ENCODE results near the gene MAP3K2.

The MAP3K2 gene

DNA sequence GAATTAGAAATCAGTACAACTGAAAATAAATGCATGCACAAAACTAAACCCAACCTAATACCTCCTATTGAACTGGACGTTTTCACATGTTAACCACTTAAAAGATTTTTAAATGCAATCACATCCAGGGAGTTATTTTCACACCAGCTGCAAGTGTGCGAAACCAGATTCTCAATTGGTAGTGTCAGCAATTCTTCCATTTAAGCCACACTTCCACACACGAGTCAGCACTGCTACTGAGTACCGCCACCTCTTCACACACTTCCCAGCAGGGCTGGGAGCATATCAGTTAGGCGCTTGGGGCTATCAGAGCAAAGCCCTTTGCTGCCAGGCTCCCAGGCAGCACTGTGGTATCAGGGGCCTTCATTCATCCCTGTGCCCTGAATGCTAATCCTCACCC is 108.0 kb downstream of the MAP3K2 start:
- Histone ChIP-seq H3K4me3 (ENCODE audit: low read depth, low read length) (no peak overlapping the region), H3K9me3 (ENCODE audit: control insufficient read depth, low read length) (no peaks in the 10 kb centered on the region), H3K4me1 (no peaks in the 10 kb centered on the region), H3K9ac (no peak overlapping the region), H3K79me2 (peaks cover 4% of the 10 kb centered on the region), H3K36me3 (ENCODE audit: control insufficient read depth, insufficient read depth, low read length) (no peaks in the 10 kb centered on the region), H3K4me2 (ENCODE audit: low read length) (no peak overlapping the region), H2AFZ (no peak overlapping the region), H3K27ac (no peak overlapping the region), H3K27me3 (ENCODE audit: control insufficient read depth, insufficient read depth, low read length) (no peaks in the 10 kb centered on the region)
- TF ChIP-seq, protein P1, sequence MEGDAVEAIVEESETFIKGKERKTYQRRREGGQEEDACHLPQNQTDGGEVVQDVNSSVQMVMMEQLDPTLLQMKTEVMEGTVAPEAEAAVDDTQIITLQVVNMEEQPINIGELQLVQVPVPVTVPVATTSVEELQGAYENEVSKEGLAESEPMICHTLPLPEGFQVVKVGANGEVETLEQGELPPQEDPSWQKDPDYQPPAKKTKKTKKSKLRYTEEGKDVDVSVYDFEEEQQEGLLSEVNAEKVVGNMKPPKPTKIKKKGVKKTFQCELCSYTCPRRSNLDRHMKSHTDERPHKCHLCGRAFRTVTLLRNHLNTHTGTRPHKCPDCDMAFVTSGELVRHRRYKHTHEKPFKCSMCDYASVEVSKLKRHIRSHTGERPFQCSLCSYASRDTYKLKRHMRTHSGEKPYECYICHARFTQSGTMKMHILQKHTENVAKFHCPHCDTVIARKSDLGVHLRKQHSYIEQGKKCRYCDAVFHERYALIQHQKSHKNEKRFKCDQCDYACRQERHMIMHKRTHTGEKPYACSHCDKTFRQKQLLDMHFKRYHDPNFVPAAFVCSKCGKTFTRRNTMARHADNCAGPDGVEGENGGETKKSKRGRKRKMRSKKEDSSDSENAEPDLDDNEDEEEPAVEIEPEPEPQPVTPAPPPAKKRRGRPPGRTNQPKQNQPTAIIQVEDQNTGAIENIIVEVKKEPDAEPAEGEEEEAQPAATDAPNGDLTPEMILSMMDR (IDR thresholded peaks at IDR 0.05), result no peak

DNA sequence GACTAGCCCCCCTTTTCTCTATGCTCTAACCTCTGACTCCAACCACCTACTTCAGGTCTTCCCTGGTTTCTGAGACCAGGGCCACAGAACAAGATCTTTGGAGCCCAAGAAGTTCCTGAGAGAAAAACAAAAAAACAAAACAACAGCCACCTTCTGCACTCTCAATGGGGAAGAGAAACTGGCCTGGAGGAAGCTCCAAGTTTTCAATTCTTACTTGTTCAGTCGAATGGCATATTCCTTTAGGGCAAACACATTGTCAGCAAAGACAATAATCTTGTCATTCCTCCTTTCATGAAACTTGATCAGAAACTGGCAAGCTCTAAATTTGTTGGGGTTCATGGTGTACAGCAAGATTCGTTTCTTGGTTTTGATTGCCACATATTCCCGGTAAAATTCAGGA is 108.8 kb downstream of the MAP3K2 start:
- Histone ChIP-seq H3K79me2 (peaks cover under 1% of the 10 kb centered on the region), H3K4me2 (ENCODE audit: low read length) (no peak overlapping the region), H3K9me3 (ENCODE audit: control insufficient read depth, low read length) (no peaks in the 10 kb centered on the region), H3K4me3 (ENCODE audit: low read depth, low read length) (no peak overlapping the region), H3K9ac (no peak overlapping the region), H3K27ac (no peak overlapping the region), H3K27me3 (ENCODE audit: control insufficient read depth, insufficient read depth, low read length) (no peaks in the 10 kb centered on the region), H2AFZ (no peak overlapping the region), H3K4me1 (no peaks in the 10 kb centered on the region), H3K36me3 (ENCODE audit: control insufficient read depth, insufficient read depth, low read length) (no peaks in the 10 kb centered on the region)
- TF ChIP-seq, protein P1 (IDR thresholded peaks at IDR 0.05), result no peak

DNA sequence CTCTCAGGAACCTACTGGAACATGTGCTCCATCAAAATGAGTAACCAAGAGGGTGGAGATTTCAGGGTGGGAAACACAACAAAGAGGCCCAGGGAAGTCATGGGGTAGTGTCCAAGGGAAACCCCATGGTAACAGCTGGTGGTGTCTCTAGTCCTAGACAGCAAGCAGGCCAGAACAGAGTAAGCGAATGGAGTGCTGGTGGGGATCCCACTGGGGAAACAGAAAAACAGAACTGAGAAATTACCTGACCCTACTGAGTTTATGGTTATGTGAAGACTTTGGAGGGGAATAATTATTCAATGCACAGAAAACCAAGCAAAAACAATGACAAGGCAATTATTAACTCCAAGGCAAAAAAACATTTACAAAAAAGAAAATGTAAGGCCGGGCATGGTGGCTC is 110.7 kb downstream of the MAP3K2 start:
- H3K27ac ChIP-seq, result no peak overlapping the region

DNA sequence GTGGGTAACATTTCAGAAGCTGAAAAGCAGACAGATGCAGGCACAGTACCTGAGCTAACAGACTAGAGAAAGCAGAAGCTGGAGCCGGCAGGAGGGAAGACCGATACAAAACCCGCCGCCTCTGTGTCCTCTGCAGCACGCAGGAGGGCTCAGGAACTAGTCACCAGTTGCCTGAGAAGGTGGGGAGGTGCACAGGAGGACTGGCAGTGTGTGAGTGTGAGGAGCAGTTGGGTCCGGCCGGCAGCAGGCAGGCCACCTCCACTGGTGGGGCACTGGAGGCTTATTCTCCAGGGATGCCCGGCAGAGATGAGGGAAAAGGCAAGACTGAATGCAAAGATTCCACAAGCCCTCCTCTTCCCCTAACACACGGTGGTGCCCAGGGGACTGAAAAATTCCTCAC is 112.0 kb downstream of the MAP3K2 start:
- H3K79me2 ChIP-seq, result no peaks in the 10 kb centered on the region
- no peaks in the 10 kb centered on the region for H3K36me3 ChIP-seq (ENCODE audit: control insufficient read depth, insufficient read depth, low read length)
- TF ChIP-seq, protein P1 (IDR thresholded peaks at IDR 0.05), result no peak

More for the DNA sequence above, 110.7 kb downstream of the MAP3K2 start:
- no peak overlapping the region for H3K4me2 ChIP-seq (ENCODE audit: low read length)
- H3K27me3 ChIP-seq (ENCODE audit: control insufficient read depth, insufficient read depth, low read length), result no peaks in the 10 kb centered on the region
- no peak overlapping the region for H2AFZ ChIP-seq
- no peak overlapping the region for H3K9ac ChIP-seq
- no peak overlapping the region for H3K4me3 ChIP-seq (ENCODE audit: low read depth, low read length)
- H3K79me2 ChIP-seq, result no peaks in the 10 kb centered on the region
- TF ChIP-seq, protein P1 (IDR thresholded peaks at IDR 0.05), result no peak
- no peaks in the 10 kb centered on the region for H3K4me1 ChIP-seq
- no peaks in the 10 kb centered on the region for H3K36me3 ChIP-seq (ENCODE audit: control insufficient read depth, insufficient read depth, low read length)
- no peaks in the 10 kb centered on the region for H3K9me3 ChIP-seq (ENCODE audit: control insufficient read depth, low read length)

DNA sequence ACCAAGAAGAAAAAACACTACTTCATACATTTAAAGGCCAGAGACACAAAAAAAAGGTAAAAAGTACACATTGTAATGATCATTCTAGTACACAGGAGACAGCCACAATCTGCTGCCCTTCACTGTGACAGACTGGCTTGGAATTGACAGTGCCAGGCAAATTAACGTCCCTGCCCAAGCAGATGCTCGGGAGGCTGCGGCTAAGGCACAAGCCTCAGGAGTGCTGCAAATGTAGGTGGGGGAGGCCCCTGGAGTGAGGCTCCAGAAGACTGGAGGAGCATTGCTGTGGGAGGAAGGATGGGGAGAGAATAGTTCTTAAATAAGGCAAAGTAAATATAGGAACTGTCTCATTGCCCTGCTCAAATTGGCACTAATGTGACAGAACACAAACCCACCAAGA is 112.4 kb downstream of the MAP3K2 start:
- H3K9me3 ChIP-seq (ENCODE audit: control insufficient read depth, low read length), result no peaks in the 10 kb centered on the region
- H3K4me3 ChIP-seq (ENCODE audit: low read depth, low read length), result no peak overlapping the region
- H3K36me3 ChIP-seq (ENCODE audit: control insufficient read depth, insufficient read depth, low read length), result no peaks in the 10 kb centered on the region
- H3K4me1 ChIP-seq, result no peaks in the 10 kb centered on the region
- no peak overlapping the region for H3K9ac ChIP-seq
- H2AFZ ChIP-seq, result no peak overlapping the region
- H3K79me2 ChIP-seq, result no peaks in the 10 kb centered on the region
- TF ChIP-seq, protein P1 (IDR thresholded peaks at IDR 0.05), result no peak
- H3K27ac ChIP-seq, result no peak overlapping the region
- no peak overlapping the region for H3K4me2 ChIP-seq (ENCODE audit: low read length)
- no peaks in the 10 kb centered on the region for H3K27me3 ChIP-seq (ENCODE audit: control insufficient read depth, insufficient read depth, low read length)

More for the DNA sequence above, 112.0 kb downstream of the MAP3K2 start:
- Histone ChIP-seq H3K27me3 (ENCODE audit: control insufficient read depth, insufficient read depth, low read length) (no peaks in the 10 kb centered on the region), H3K4me3 (ENCODE audit: low read depth, low read length) (no peak overlapping the region), H2AFZ (no peak overlapping the region), H3K4me2 (ENCODE audit: low read length) (no peak overlapping the region), H3K27ac (no peak overlapping the region), H3K9ac (no peak overlapping the region), H3K4me1 (no peaks in the 10 kb centered on the region), H3K9me3 (ENCODE audit: control insufficient read depth, low read length) (no peaks in the 10 kb centered on the region)

Measured in parathyroid adenoma (tissue), 2 donors.